ENCODE data around the gene C19orf73. TPM values are rescaled to one million over a fixed set of nuclear protein-coding genes. Genes with fewer than 3 reads are reported as not detected.
"Not testable (repeated sequence)": the region's sequence is repeated elsewhere in the genome, so short reads cannot be mapped to it uniquely, and the experiment has no call there.

The C19orf73 gene
- total RNA-seq, 1 donor from 2014 or later = 0.94 TPM

DNA sequence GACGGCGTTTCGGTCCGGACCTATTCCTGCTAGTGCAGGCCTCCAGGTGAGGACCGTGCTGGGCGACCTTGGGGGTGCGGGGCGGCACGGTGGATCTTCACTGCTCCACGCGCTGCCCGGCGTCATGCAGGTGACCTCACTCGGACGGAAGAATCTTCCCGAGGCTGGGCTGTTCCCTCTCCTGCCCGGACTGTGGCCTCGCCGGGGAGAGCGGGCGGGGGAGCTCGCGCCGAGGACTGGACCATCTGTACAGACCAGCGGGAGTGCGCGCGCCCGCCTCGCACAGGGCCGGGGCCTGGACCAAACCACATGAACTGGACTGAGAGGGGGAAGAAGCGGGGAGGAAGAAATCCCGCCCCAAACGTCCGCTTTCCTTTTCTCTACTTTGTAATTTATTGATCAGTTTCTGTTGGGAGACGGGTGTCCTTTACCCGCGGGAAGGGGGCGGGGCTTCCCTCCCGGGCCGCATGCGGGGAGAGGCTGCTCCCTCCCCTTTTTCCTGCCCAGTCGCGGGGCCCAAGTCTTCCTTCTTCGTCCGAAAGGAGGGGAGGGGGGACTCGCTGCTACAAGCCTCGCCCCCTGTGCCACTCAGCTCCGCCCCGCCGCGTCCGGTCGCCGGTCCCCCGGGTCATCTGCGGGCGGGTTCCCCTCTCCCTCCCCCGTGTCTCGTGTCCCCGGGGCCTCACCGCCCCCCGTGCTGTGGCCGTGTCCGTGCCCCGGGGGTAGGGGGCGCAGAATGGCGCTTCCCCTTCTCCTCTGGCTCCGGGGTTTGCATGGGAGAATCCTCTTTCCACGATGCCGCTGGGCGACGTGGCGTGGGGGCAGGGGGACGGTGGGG is 31.4 kb upstream of the C19orf73 start:
- Mint-ChIP-seq H3K36me3 (no peaks in the 10 kb centered on the region), H3K9me3 (peaks cover 10% of the 10 kb centered on the region), H3K4me1 (peaks cover 35% of the 10 kb centered on the region), H3K27ac (peak overlapping the region; percentile 96), H3K4me3 (peak overlapping the region; percentile 89), H3K27me3 (ENCODE audit: low read depth) (no peaks in the 10 kb centered on the region)
- TF ChIP-seq, protein P1, sequence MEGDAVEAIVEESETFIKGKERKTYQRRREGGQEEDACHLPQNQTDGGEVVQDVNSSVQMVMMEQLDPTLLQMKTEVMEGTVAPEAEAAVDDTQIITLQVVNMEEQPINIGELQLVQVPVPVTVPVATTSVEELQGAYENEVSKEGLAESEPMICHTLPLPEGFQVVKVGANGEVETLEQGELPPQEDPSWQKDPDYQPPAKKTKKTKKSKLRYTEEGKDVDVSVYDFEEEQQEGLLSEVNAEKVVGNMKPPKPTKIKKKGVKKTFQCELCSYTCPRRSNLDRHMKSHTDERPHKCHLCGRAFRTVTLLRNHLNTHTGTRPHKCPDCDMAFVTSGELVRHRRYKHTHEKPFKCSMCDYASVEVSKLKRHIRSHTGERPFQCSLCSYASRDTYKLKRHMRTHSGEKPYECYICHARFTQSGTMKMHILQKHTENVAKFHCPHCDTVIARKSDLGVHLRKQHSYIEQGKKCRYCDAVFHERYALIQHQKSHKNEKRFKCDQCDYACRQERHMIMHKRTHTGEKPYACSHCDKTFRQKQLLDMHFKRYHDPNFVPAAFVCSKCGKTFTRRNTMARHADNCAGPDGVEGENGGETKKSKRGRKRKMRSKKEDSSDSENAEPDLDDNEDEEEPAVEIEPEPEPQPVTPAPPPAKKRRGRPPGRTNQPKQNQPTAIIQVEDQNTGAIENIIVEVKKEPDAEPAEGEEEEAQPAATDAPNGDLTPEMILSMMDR (IDR thresholded peaks at IDR 0.05; ENCODE audit: unreplicated experiment) = no peak
- peak; percentile 78 to 88 for DNase-seq (ENCODE audit: low spot score in 2 of 2, unreplicated experiment in 2 of 2)

- Mint-ChIP-seq H3K36me3 (no peaks in the 10 kb centered on the region), H3K4me1 (peaks cover 35% of the 10 kb centered on the region), H3K27ac (peak overlapping the region; percentile 96), H3K4me3 (peak overlapping the region; percentile 89), H3K9me3 (peaks cover 8% of the 10 kb centered on the region), H3K27me3 (ENCODE audit: low read depth) (no peaks in the 10 kb centered on the region)
- peak in 1 of 2 experiments; percentile 79 for DNase-seq (ENCODE audit: low spot score in 2 of 2, unreplicated experiment in 2 of 2)
- TF ChIP-seq, protein P1 (IDR thresholded peaks at IDR 0.05; ENCODE audit: unreplicated experiment) = no peak
These were observed 30.7 kb upstream of the C19orf73 start for GRCh38 chr19:49149652-49150105.

- Mint-ChIP-seq H3K27ac (peak overlapping the region; percentile 96), H3K27me3 (ENCODE audit: low read depth) (no peaks in the 10 kb centered on the region), H3K4me3 (peak overlapping the region; percentile 89), H3K36me3 (no peaks in the 10 kb centered on the region), H3K9me3 (peaks cover 1% of the 10 kb centered on the region), H3K4me1 (peaks cover 35% of the 10 kb centered on the region)
- peak; percentile 100 for DNase-seq (ENCODE audit: low spot score in 2 of 2, unreplicated experiment in 2 of 2)
- TF ChIP-seq, protein P1 (IDR thresholded peaks at IDR 0.05; ENCODE audit: unreplicated experiment) = no peak
These were observed 30.1 kb upstream of the C19orf73 start for GRCh38 chr19:49148784-49149651.

DNA sequence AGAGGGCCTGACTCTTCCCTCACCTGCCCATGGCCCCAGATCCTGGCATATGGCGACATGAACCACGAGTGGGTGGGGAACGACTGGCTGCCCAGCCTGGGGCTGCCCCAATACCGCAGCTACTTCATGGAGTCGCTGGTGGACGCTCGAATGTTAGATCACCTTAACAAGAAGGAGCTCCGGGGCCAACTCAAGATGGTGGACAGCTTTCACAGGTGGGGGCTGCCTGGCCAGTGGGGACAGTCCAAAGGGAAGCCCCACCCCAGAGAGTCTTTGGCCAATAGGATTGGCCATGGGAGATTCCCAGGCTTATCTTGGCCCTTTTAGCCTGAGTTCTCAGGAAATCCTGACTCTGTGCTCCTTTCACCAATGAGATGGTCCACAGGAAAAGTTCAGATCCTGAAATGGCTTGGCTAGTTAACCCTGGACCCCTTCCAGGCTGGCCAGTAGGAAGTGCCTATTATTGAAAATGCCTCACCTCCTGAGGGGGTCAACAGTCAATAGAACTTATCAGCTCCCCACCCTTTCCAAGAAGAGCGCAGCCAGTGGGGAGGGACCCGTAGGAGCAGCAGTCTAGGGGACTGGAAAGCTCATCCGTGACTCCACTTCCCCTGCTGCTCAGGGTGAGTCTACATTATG is 29.2 kb upstream of the C19orf73 start:
- Mint-ChIP-seq H3K4me1 (peaks cover 35% of the 10 kb centered on the region), H3K4me3 (peak overlapping the region; percentile 89), H3K9me3 (no peaks in the 10 kb centered on the region), H3K27ac (peak overlapping the region; percentile 96), H3K36me3 (no peaks in the 10 kb centered on the region), H3K27me3 (ENCODE audit: low read depth) (no peaks in the 10 kb centered on the region)
- DNase-seq (ENCODE audit: low spot score in 2 of 2, unreplicated experiment in 2 of 2) = no peak
- TF ChIP-seq, protein P1 (IDR thresholded peaks at IDR 0.05; ENCODE audit: unreplicated experiment) = no peak

DNA sequence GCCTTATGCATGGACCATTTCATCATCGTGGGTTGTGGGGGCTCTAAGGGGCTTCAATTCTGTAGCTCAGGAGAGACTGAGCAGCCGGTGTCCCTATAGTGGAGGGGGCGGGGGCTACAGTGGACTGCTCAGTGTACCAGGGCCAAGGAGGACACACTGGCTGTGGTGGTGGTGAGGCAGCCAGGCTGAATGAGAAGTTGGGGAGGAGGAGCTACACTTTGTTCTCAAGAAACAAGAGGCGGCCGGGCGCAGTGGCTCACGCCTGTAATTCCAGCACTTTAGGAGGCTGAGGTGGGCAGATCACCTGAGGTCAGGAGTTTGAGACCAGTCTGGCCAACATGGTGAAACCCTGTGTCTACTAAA is 27.4 kb upstream of the C19orf73 start:
- Mint-ChIP-seq H3K4me3 (peak overlapping the region; percentile 56), H3K4me1 (peaks cover 38% of the 10 kb centered on the region), H3K27ac (peak overlapping the region; percentile 43)
- not testable (repeated sequence) for H3K9me3 Mint-ChIP-seq; H3K36me3 Mint-ChIP-seq; DNase-seq (ENCODE audit: low spot score in 2 of 2, unreplicated experiment in 2 of 2); H3K27me3 Mint-ChIP-seq (ENCODE audit: low read depth)

Data from mesothelial cell of epicardium (in vitro differentiated cells).